Stimulated activated CD4-positive, alpha-beta T cell treated with anti-CD3 and anti-CD28 coated beads, Interleukin-15, amount 100 ng/mL, for 48 hours (primary cell): ENCODE results near the gene COG4.
A peak's percentile ranks its signal among the peaks of the same experiment; 100 is the strongest.
"Not testable (repeated sequence)": the region's sequence is repeated elsewhere in the genome, so short reads cannot be mapped to it uniquely, and the experiment has no call there.

Experiments
- DNase-seq, 2 donors: peaks; one replicate each; pipeline ENCODE4 v3.0.0-alpha.2; 2020; ENCODE audit warnings: low read depth in 2 of 2

COG4 gene

GRCh38 chr16:70457446-70458166 is 65.7 kb downstream of the COG4 start:
- no peak for DNase-seq

- no peak for DNase-seq
These were observed 67.4 kb downstream of the COG4 start for GRCh38 chr16:70455910-70456309.

GRCh38 chr16:70454222-70455034 is 68.9 kb downstream of the COG4 start, which contains the start of gene FCSK:
TSS of gene FCSK (plus strand) at chr16:70454595. CDS start at chr16:70463191, 8,596 bp downstream.
- DNase-seq, result peak; percentile 24 to 38

- DNase-seq, result no peak
These were observed 69.5 kb downstream of the COG4 start for GRCh38 chr16:70453892-70454221.

- DNase-seq, result no peak
These were observed 70.0 kb downstream of the COG4 start for GRCh38 chr16:70453117-70453891.

- DNase-seq, result not testable (repeated sequence)
These were observed 72.4 kb downstream of the COG4 start for GRCh38 chr16:70451004-70451340.

GRCh38 chr16:70450142-70451003 is 73.0 kb downstream of the COG4 start:
- DNase-seq, result not testable (repeated sequence)

- DNase-seq, result no peak
These were observed 75.3 kb downstream of the COG4 start for GRCh38 chr16:70448075-70448474.

- no peak for DNase-seq
These were observed 78.9 kb downstream of the COG4 start for GRCh38 chr16:70444249-70445063.

GRCh38 chr16:70442344-70442743 is 81.0 kb downstream of the COG4 start:
- no peak for DNase-seq

- DNase-seq, result no peak
These were observed 81.9 kb downstream of the COG4 start for GRCh38 chr16:70441406-70441990.

- DNase-seq, result no peak
These were observed 83.2 kb downstream of the COG4 start for GRCh38 chr16:70440009-70440692.

- DNase-seq, result peak; percentile 87 to 92
These were observed 84.1 kb downstream of the COG4 start, which contains the start of gene ST3GAL2 for GRCh38 chr16:70438969-70439862. TSS of gene ST3GAL2 (minus strand) at chr16:70439100. CDS start at chr16:70398530, 40,570 bp downstream.

GRCh38 chr16:70438585-70438968 is 84.8 kb downstream of the COG4 start:
- DNase-seq, result no peak

- DNase-seq, result no peak
These were observed 85.5 kb downstream of the COG4 start for GRCh38 chr16:70437582-70438557.

- no peak for DNase-seq
These were observed 86.3 kb downstream of the COG4 start for GRCh38 chr16:70437017-70437581.
